Glutamatergic neuron (in vitro differentiated cells): ENCODE measurements around the gene PLEKHH2. TPM values are rescaled to one million over a fixed set of nuclear protein-coding genes. Genes with fewer than 3 reads are reported as not detected.
A peak's percentile ranks its signal among the peaks of the same experiment; 100 is the strongest.

ENCODE experiments used
- DNase-seq: peaks from one replicate; pipeline ENCODE4 v3.0.0; 2022
- H3K27ac Mint-ChIP-seq: one replicate; pipeline ENCODE4 v1.8.0; 2020; ENCODE audit warnings: mild to moderate bottlenecking, mixed read lengths, inconsistent platforms; ENCODE audit not compliant: unreplicated experiment
- H3K27me3 Mint-ChIP-seq: one replicate; pipeline ENCODE4 v1.8.0; 2020; ENCODE audit warnings: mild to moderate bottlenecking, moderate library complexity, mixed read lengths, inconsistent platforms; ENCODE audit not compliant: unreplicated experiment
- H3K36me3 Mint-ChIP-seq: one replicate; pipeline ENCODE4 v1.8.0; 2020; ENCODE audit warnings: mild to moderate bottlenecking, mixed read lengths, inconsistent platforms; ENCODE audit not compliant: unreplicated experiment
- H3K4me1 Mint-ChIP-seq: one replicate; pipeline ENCODE4 v1.8.0; 2020; ENCODE audit warnings: mild to moderate bottlenecking, low read depth, mixed read lengths, inconsistent platforms; ENCODE audit not compliant: unreplicated experiment
- H3K4me3 Mint-ChIP-seq: one replicate; pipeline ENCODE4 v1.8.0; 2020; ENCODE audit warnings: mild to moderate bottlenecking, mixed read lengths, inconsistent platforms; ENCODE audit not compliant: unreplicated experiment
- H3K9me3 Mint-ChIP-seq: one replicate; pipeline ENCODE4 v1.8.0; 2020; ENCODE audit warnings: mild to moderate bottlenecking, moderate library complexity, mixed read lengths, inconsistent platforms; ENCODE audit not compliant: unreplicated experiment
- CTCF ChIP-seq: fragments of 200-600 bp; sonication (generic); IDR thresholded peaks from one replicate; pipeline ENCODE4 v1.5.0; 2021; ENCODE audit not compliant: partially characterized antibody, unreplicated experiment
- total RNA-seq: library from RNA; stranded (reverse); fragmentation: NEBNext Ultra II Directional; extraction: Animal tissue kit (Norgen Biotek cat#: 25700); gene quantifications from one replicate; pipeline ENCODE4 v1.2.1, GENCODE V29; 2021; ENCODE audit not compliant: unreplicated experiment

The PLEKHH2 gene
- total RNA-seq, 1 donor from 2014 or later = 0.71 TPM

- H3K9me3 Mint-ChIP-seq = peaks cover 2% of the 10 kb centered on the region
- no peaks in the 10 kb centered on the region for H3K36me3 Mint-ChIP-seq
- peak within 1 kb of the TSS; percentile 94 for H3K4me3 Mint-ChIP-seq
- no peaks in the 10 kb centered on the region for H3K27me3 Mint-ChIP-seq
- TF ChIP-seq CTCF = no peak
- peak; percentile 90 for DNase-seq
- H3K4me1 Mint-ChIP-seq = peaks cover 5% of the 10 kb centered on the region
- H3K27ac Mint-ChIP-seq = peak within 1 kb of the TSS; percentile 82
Observed at GRCh38 chr2:43773876-43774613, 137.0 kb downstream of the PLEKHH2 start, which contains the start of gene DYNC2LI1. Gene DYNC2LI1 (plus strand): TSS chr2:43774039. CDS start chr2:43774139, 100 bp downstream.

GRCh38 chr2:43774617-43775016 lies 137.6 kb downstream of the PLEKHH2 start:
- peaks cover 2% of the 10 kb centered on the region for H3K9me3 Mint-ChIP-seq
- TF ChIP-seq CTCF = no peak
- DNase-seq = no peak
- H3K4me1 Mint-ChIP-seq = peaks cover 5% of the 10 kb centered on the region
- no peaks in the 10 kb centered on the region for H3K27me3 Mint-ChIP-seq
- H3K4me3 Mint-ChIP-seq = peak overlapping the region; percentile 94
- H3K36me3 Mint-ChIP-seq = no peaks in the 10 kb centered on the region
- no peak overlapping the region for H3K27ac Mint-ChIP-seq

GRCh38 chr2:43776324-43776723 lies 139.3 kb downstream of the PLEKHH2 start:
- Mint-ChIP-seq H3K4me3 (no peak overlapping the region), H3K9me3 (no peaks in the 10 kb centered on the region), H3K27me3 (no peaks in the 10 kb centered on the region), H3K4me1 (peaks cover 5% of the 10 kb centered on the region), H3K36me3 (no peaks in the 10 kb centered on the region), H3K27ac (no peak overlapping the region)
- no peak for DNase-seq
- no peak for TF ChIP-seq CTCF

GRCh38 chr2:43777306-43777926 lies 140.4 kb downstream of the PLEKHH2 start:
- Mint-ChIP-seq H3K36me3 (no peaks in the 10 kb centered on the region), H3K4me3 (no peak overlapping the region), H3K27me3 (no peaks in the 10 kb centered on the region), H3K4me1 (peaks cover 5% of the 10 kb centered on the region), H3K27ac (no peak overlapping the region), H3K9me3 (no peaks in the 10 kb centered on the region)
- DNase-seq = no peak
- TF ChIP-seq CTCF = no peak

GRCh38 chr2:43778233-43778632 lies 141.2 kb downstream of the PLEKHH2 start:
- no peaks in the 10 kb centered on the region for H3K9me3 Mint-ChIP-seq
- no peak overlapping the region for H3K27ac Mint-ChIP-seq
- H3K4me1 Mint-ChIP-seq = peaks cover 5% of the 10 kb centered on the region
- H3K4me3 Mint-ChIP-seq = no peak overlapping the region
- DNase-seq = no peak
- no peak for TF ChIP-seq CTCF
- no peaks in the 10 kb centered on the region for H3K27me3 Mint-ChIP-seq
- H3K36me3 Mint-ChIP-seq = no peaks in the 10 kb centered on the region
